MG63 (cell line): ENCODE results near the gene RAI1. TPM values are rescaled to one million over a fixed set of nuclear protein-coding genes. Genes with fewer than 3 reads are reported as not detected.
A peak's percentile ranks its signal among the peaks of the same experiment; 100 is the strongest.

Source experiments
- DNase-seq: peaks from one replicate; pipeline ENCODE4 v3.0.0-alpha.2; 2020
- H3K27me3 ChIP-seq: fragments of 250-450 bp; sonication (Bioruptor Pico); 2 replicates; pipeline ENCODE4 v1.5.1; 2020; ENCODE audit warnings: mild to moderate bottlenecking, moderate library complexity
- H3K36me3 ChIP-seq: fragments of 250-450 bp; sonication (Bioruptor Pico); 2 replicates; pipeline ENCODE4 v1.5.1; 2020; ENCODE audit warnings: mild to moderate bottlenecking, moderate library complexity
- H3K4me3 ChIP-seq: fragments of 250-450 bp; sonication (Bioruptor Pico); 2 replicates; pipeline ENCODE4 v1.5.1; 2020; ENCODE audit warnings: mild to moderate bottlenecking, moderate library complexity
- H3K9me3 ChIP-seq: fragments of 250-450 bp; sonication (Bioruptor Pico); 2 replicates; pipeline ENCODE4 v1.5.1; 2020; ENCODE audit warnings: mild to moderate bottlenecking, moderate library complexity
- total RNA-seq: library from RNA; depleted of rRNA; stranded (reverse); fragments of >200 nt; shearing (Covaris generic); gene quantifications from 2 replicates; pipeline ENCODE4 v1.2.3, GENCODE V29; 2014; ENCODE audit warnings: low replicate concordance

RAI1 gene
- total RNA-seq, 1 experiment from 2014 or later: 7.1 TPM

DNA sequence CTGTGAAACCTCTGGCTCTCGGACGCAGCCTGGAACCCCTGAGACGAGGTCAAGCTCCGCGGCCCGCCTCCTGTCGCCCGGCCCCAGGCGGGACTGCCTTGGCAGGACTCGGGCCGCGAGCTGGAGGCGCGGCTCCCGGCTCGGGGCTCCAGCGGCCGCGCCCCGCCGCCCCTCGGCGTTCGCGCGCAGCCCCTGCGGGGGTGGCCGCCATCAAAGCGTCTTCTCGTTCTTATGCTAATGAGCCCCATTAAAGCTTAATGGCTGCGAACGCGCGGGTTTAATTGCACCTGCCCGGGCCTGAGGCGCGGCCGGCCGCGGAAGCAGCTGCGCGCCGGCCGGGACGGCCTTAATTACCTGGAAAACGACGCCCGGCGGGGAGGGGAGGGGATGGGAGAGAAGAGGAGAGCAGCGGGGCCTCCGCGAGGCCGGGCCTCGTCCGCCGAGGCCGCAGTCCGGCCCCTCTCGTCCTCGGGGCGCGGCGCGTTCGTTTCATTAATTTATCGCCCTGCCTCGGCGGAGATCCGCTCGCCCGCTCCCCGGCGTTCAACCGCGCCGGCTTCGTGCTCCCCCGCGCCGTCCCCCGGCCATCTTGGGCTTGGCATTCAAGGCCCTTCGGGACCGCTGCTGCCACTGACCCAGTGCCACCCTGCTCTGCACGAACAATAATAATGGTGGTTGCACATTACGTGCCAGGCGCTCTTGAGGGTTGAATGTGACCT is 19.2 kb downstream of the RAI1 start:
- Histone ChIP-seq H3K27me3 (no peaks in the 10 kb centered on the region), H3K9me3 (no peaks in the 10 kb centered on the region), H3K36me3 (peaks cover 4% of the 10 kb centered on the region), H3K4me3 (no peak overlapping the region)
- no peak for DNase-seq

DNA sequence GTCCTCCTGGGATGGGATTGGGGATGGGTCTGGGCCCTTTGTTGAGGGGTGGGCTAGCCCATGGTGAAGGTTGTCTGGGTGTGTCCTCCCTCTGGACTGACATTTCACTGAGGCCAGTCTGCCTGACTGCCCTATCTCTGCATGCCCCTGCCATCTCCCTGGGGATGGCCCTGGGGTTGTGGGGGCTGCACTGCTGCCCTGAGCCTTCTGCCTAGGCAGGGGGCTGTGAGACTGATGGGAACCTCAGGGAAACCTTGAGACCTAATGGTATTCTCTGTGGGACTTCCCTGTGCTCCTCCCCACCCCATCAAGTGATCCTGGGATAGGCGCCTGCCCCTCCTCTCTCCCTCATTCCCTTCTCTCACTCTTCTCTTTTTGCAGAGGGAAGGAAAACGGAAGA is 19.9 kb downstream of the RAI1 start:
- H3K36me3 ChIP-seq: peaks cover 4% of the 10 kb centered on the region
- no peaks in the 10 kb centered on the region for H3K9me3 ChIP-seq
- H3K27me3 ChIP-seq: no peaks in the 10 kb centered on the region
- no peak for DNase-seq
- H3K4me3 ChIP-seq: no peak overlapping the region

DNA sequence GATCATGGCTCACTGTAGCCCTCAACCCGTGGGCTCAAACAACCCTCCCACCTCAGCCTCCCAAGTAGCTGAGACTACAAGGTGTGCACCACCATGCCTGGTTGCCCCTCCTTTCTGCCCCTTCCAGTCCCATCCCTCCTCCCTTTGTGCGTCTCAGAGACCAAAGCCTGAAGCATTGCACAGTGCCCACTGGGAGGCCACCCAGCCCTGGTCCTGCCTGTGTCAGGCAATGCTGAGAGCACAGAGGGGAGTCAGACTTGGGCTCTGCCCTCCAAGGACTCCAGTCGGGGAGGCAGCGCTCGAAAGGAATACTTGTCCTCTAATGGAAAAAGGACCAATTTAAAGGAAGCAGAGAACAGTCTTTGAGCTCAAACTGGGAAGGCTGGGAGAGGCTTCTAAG is 20.4 kb downstream of the RAI1 start:
- no peak overlapping the region for H3K4me3 ChIP-seq
- H3K27me3 ChIP-seq: no peaks in the 10 kb centered on the region
- DNase-seq: no peak
- H3K36me3 ChIP-seq: peaks cover 4% of the 10 kb centered on the region
- no peaks in the 10 kb centered on the region for H3K9me3 ChIP-seq

DNA sequence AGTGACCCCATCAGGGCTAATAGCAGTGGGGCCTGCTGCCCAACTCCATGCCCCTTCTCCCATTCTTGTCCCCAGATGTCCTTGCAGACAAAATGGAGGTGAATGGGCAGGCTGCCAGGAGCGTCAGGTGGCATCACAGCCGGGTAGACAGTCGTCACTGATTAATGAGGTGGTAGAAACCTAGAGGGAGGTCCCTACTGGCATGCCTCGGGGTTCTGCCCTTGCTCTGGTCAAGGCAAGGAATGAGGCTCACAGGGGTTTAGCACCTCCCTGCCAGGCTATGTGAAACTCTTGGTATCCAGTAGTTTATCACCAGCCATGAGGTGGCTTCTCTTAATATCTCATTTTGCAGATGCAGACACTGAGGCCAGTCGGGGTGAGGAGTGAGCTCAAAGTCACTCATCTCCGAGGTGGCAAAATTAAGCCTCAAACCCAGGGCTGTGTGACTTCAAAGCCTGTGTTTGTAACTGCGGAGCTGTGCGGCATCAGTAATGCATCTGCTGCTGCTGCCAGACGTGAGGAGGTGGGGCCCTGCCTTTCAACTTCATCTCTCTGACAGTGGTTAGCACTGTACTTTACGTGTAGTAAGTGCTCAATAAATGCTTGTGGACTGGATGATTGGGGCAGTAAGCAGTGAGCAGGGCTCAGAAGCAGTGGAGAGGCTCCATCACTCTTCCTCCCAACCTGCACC is 21.3 kb downstream of the RAI1 start:
- H3K36me3 ChIP-seq: peaks cover 4% of the 10 kb centered on the region
- no peak overlapping the region for H3K4me3 ChIP-seq
- H3K27me3 ChIP-seq: no peaks in the 10 kb centered on the region
- no peaks in the 10 kb centered on the region for H3K9me3 ChIP-seq
- DNase-seq: no peak

DNA sequence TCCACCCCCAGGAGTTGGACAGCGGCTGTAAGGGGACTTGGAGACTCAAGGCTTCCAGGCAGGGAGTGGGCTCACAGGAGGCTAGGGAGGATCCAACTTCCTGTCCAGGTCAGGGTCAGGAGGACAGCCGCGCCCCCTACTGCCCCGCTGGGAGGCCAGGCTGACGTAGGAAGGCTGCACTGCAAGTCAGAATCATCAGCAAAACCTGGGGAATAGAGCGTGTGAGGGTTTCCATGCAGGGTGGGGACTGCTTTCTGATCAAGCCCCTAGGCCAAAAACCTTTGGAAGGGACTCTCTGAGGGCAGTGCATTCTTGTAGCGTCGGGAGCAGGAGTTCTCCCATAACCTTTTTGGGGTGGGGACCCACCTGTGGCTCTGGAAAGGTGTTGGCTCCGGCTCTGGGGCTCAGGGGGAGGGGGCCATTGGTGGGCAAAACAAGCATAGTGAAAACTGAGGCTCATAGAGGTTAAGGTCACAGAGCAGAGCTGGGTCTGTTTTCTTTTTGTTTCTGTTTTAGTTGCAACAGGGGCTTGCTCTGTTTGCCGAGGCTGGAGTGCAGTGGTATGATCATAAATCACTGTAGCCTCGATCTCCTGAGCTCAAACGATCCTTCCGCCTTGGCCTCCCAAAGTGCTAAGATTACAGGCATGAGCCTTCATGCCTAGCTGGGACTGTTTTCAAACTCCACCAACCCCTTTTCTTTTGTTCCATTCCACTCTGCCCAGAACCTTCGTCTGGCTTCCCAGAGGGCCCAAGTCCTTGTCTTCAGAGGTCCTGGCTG is 22.1 kb downstream of the RAI1 start:
- no peaks in the 10 kb centered on the region for H3K27me3 ChIP-seq
- DNase-seq: no peak
- no peaks in the 10 kb centered on the region for H3K9me3 ChIP-seq
- H3K4me3 ChIP-seq: no peak overlapping the region
- peaks cover 4% of the 10 kb centered on the region for H3K36me3 ChIP-seq

DNA sequence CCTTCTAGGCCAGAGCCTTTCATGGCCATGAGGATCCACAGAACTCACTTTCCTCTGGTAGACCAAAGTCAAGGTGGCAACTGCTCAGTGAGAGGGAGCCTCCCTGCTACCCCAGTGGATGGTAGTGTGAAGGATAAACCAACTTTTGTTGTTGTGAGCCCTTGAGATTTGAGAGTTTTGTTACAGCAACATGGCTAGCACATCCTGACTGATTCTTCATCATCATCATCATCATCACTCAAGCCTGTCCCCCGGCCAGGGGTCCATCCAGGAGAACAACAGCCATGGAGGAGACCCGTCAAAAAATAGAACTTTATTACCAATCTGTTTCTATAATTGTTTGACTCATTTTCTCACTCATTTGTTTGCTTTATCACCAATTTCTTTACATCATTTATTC is 23.7 kb downstream of the RAI1 start:
- Histone ChIP-seq H3K36me3 (peaks cover 4% of the 10 kb centered on the region), H3K4me3 (no peak overlapping the region), H3K27me3 (no peaks in the 10 kb centered on the region), H3K9me3 (no peaks in the 10 kb centered on the region)
- DNase-seq: no peak

DNA sequence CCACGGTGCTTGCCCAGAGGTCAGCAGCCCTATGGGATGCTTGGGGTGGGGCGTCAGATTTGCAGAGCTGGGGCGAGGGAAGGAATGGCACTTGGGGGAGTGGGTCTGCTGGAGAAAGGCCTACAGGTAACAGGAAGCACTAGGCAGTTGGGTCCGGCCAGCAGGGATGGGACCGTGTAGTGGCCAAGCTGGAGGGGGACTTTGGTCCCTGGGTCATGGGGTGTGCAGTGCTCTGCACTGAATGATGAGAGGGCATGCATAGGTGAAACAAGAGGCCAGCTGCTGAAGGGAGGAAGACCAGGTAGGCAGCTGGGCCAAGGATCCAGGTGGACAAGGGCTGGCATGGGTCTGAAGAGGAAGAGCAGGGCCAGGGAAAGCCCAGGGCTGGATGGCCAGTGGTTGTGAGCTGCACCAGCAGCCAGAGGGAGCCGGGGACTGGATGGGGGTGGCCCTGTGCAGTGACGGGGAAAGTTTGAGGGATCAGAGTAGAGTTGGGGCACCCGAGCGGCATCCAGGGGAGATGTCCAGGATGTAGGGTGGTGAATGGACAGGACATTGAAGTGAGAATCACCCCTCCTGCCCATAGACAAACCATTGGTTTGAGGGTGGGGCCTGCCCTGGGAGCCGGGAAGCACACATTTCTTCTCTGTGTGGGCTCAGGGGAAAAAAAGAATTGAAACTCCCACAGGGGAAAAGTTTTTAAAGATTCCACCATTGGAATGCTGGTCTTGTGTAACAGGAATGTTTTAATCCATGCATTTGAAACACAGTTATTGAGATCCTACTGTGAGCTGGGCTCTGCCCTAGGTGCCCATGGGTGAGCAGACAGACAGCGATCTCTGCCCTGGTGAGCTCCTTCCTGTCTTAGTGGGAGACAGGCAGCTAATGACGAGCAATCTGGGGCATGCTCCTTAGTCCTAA is 25.1 kb downstream of the RAI1 start:
- no peaks in the 10 kb centered on the region for H3K9me3 ChIP-seq
- DNase-seq: no peak
- H3K4me3 ChIP-seq: no peak overlapping the region
- H3K36me3 ChIP-seq: peaks cover 4% of the 10 kb centered on the region
- no peaks in the 10 kb centered on the region for H3K27me3 ChIP-seq

DNA sequence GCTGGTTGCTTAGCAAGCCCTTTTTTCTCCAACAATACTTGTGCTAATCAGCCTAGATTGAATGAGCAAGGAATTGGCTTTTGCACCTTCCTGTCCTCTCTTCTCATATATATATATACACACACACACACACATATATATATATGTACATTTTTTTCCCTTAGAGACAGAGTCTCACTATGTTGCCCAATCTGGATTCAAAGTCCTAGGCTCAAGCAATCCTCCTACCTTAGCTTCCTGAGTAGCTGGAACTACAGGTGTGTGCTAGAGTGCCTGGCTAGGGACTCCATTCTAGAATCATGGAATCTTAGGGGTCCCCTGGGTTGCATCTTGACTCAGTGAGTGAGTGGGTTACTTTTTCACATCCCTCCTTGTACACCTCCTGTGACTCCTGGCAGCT is 27.0 kb downstream of the RAI1 start:
- Histone ChIP-seq H3K4me3 (no peak overlapping the region), H3K9me3 (no peaks in the 10 kb centered on the region), H3K36me3 (peaks cover 4% of the 10 kb centered on the region), H3K27me3 (no peaks in the 10 kb centered on the region)
- no peak for DNase-seq

DNA sequence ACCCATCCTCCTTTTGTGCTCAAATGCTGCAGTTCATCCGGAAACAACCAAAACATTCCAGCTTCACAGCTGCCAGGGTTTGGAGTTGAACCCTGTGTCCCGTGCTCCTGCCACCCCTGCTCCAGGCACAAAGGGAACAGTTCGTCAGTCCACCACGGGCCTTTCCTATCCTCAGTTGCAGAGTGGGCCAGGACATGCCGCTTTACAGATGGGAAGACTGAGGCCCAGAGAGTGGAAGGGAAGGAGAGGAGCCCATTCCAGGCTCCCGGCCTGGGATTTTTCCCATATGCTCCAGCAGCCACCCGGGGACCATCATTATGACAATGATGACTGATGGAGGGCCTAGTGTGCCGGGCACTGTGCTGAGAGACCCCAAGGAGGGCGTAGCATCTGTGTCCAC is 27.6 kb downstream of the RAI1 start:
- Histone ChIP-seq H3K27me3 (no peaks in the 10 kb centered on the region), H3K9me3 (no peaks in the 10 kb centered on the region), H3K36me3 (peaks cover 4% of the 10 kb centered on the region), H3K4me3 (no peak overlapping the region)
- no peak for DNase-seq

DNA sequence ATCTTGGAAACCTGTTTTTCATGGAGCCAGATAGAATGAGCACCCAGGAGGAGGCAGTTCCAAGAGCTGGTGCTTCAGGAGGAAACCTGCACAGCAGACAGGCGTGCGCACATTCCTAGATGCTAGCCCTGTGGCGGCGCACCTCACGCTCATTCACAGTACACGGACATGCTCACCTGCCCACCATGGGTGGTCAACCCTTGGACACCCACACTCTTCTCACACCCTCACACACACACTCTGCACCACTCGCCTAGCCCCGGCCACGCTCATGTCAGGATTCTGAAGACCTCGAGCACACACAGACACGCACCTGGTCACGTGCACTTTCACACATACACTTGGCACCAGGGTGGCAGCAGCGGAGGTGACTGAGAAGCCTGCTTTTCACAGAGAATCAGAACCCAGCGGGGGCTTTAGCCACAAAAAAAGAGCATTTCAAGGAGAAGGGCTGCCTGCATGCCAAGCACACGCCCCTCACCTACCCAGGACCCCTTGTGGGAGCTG is 28.6 kb downstream of the RAI1 start:
- H3K9me3 ChIP-seq: no peaks in the 10 kb centered on the region
- peaks cover 3% of the 10 kb centered on the region for H3K36me3 ChIP-seq
- H3K4me3 ChIP-seq: no peak overlapping the region
- no peak for DNase-seq
- H3K27me3 ChIP-seq: no peaks in the 10 kb centered on the region

DNA sequence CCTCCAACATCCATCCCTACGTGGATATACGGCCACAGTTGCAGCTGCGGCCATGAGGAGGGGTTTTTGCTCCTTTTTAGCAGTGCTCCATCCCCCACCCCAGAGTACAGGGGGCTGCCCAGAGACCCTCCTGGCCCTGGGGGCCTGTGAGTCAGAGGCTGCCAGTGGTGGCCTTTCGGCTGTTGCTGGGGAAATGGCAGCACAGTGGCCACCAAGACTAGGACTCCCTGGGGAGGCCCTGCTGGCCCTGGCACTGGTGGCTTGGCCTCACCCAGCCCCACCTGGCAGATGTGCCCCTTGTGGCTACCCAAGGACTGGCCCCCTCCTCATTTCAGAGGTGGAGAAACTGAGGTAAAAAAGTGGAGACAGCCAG is 29.1 kb downstream of the RAI1 start:
- Histone ChIP-seq H3K36me3 (no peaks in the 10 kb centered on the region; the same call in 1 of the 2 replicates), H3K4me3 (no peak overlapping the region), H3K9me3 (no peaks in the 10 kb centered on the region), H3K27me3 (no peaks in the 10 kb centered on the region)
- DNase-seq: no peak

DNA sequence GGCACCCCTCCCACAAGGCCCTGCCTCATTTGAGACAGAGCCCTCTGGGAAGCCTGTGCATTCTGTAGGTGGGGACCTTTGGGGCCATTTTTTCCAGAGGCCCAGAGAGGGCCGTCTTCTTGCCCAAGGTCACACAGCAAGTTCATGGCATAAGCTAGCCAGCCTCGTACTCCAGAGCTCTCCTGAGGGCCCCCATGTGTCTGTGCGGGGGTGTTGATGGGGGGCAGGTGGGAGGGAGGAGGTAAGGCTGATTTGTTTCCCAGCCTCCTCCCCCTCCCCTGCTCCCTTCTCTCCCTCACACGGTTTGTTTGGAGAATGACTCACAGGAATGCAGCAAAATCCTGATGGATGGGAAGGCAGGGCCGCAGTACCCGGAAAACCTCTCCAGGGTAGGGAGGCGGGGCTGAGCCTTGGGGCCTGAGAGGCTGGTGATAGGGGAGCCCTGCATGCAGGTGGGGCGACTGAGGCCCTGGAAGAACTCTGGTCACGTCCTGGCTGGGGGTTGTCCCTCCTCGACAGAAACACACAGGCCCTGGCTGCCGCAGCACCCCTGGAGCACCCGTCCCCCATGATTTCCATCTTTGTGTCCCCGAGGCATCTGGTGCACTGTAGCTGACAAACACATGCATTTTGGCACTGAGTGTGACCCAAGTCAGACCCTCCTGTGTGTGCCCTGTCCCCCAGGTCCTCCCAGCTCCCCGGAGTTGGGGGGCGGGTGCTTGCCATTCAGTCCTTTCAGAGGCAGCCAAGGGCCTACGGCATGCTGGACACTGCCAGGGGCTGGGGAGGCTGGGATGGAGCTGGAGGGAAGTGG is 29.7 kb downstream of the RAI1 start:
- H3K27me3 ChIP-seq: no peaks in the 10 kb centered on the region
- DNase-seq: peak; percentile 69
- no peaks in the 10 kb centered on the region for H3K9me3 ChIP-seq
- no peaks in the 10 kb centered on the region; the same call in 1 of the 2 replicates for H3K36me3 ChIP-seq
- H3K4me3 ChIP-seq: no peak overlapping the region

DNA sequence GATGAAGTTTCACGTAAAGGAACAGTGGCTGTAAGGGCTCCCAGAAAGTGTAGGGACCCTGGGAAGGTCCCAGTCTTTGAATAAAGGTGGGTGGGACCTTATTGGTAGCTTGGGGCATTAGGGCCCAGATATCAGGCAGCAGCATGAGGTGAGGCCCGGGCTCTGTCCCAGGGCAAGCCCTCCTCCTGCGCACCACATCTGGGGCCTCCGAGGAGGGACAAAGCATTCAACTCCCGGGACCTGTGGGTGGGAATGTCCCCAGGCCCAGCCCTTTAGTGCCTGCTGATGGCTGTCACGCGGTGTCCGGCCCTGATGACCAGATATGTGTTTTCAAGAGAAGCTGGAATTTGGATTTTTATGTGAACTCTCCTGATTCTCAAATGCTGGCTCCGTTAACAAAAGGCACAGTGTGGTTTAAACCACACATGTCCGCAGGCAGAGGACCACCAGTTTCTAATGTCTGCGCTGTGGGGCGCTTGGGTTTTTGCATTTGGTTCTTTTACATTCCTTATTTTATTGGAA is 30.4 kb downstream of the RAI1 start:
- Histone ChIP-seq H3K36me3 (no peaks in the 10 kb centered on the region; the same call in 1 of the 2 replicates), H3K27me3 (no peaks in the 10 kb centered on the region), H3K9me3 (no peaks in the 10 kb centered on the region), H3K4me3 (no peak overlapping the region)
- DNase-seq: no peak

DNA sequence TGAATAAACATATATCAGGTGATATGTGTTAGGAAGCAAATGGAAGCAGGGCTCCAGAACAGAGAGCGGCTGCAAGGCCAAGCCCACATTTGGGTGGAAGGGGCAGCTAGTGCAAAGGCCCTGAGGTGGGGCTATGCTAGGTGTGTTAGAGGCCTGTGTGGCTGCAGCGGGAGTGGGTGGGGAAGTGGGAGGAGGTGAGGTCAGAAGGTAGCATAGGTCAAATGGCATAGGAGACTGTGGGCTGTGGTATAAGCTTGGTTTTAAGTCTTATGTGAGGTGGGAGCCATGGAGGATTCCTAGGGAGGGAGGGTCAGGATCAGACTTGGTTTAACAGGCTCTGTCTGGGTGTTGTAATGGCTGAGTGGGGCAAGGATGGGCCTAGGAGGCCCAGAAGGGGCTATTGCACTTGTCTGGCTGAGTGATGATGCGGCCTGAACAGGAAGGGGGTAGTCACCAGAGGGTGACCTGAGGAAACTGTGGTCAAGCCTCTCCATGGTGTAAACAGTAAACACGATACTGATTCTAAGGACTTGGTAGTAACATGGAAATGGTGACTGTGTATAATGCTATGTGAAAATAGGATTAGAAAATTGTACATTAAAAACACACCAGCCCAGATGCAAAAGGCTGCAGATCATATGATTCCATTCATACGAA is 31.1 kb downstream of the RAI1 start:
- no peaks in the 10 kb centered on the region for H3K9me3 ChIP-seq
- H3K4me3 ChIP-seq: no peak overlapping the region
- no peaks in the 10 kb centered on the region; the same call in 1 of the 2 replicates for H3K36me3 ChIP-seq
- no peak for DNase-seq
- no peaks in the 10 kb centered on the region for H3K27me3 ChIP-seq

DNA sequence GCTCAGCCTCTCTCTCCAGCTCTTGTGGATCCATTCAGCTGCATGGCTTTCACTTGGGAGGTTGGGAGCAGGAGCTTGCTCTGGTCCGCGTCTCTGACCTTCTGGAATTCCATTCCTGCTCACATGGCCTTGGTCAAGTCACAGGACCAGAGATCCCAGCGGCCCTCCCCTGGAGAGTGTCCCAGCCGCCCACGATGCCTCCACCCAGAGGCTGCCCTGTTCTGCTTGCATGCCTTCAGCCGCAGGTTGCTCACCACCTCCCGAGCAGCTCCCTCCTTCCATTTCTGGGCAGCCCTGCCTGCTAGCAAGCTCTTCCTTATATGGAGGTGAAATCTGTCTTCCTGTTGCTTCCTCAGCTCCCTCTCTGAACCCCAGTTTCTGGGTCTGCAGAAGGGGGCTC is 32.6 kb downstream of the RAI1 start:
- no peak for DNase-seq

More for the DNA sequence above, 32.6 kb downstream of the RAI1 start:
- H3K36me3 ChIP-seq: no peaks in the 10 kb centered on the region; the same call in 1 of the 2 replicates
- H3K4me3 ChIP-seq: no peak overlapping the region
- no peaks in the 10 kb centered on the region for H3K27me3 ChIP-seq
- no peaks in the 10 kb centered on the region for H3K9me3 ChIP-seq
